Activated CD4-positive, alpha-beta T cell treated with anti-CD3 and anti-CD28 coated beads, Interleukin-2, amount 10 ng/mL, durations not matched to agents 24 days and 14 days (primary cell): ENCODE data around the gene FGFRL1. TPM values are rescaled to one million over a fixed set of nuclear protein-coding genes. Genes with fewer than 3 reads are reported as not detected.

ENCODE experiments used
- DNase-seq: peaks from one replicate; pipeline ENCODE4 v3.0.0; 2022
- H3K27ac Mint-ChIP-seq: one replicate; pipeline ENCODE4 v1.8.0; 2022; ENCODE audit warnings: mild to moderate bottlenecking, mixed read lengths
- H3K27me3 Mint-ChIP-seq: one replicate; pipeline ENCODE4 v1.8.0; 2022; ENCODE audit warnings: mixed read lengths
- H3K36me3 Mint-ChIP-seq: one replicate; pipeline ENCODE4 v1.8.0; 2022; ENCODE audit warnings: low read depth, mild to moderate bottlenecking, mixed read lengths
- H3K4me1 Mint-ChIP-seq: one replicate; pipeline ENCODE4 v1.8.0; 2021; ENCODE audit warnings: mixed read lengths
- H3K4me3 Mint-ChIP-seq: one replicate; pipeline ENCODE4 v1.8.0; 2022; ENCODE audit warnings: mild to moderate bottlenecking, moderate library complexity, mixed read lengths
- H3K9me3 Mint-ChIP-seq: one replicate; pipeline ENCODE4 v1.8.0; 2021; ENCODE audit warnings: mixed read lengths
- intact Hi-C: fragments of 100-400 bp; cut with micrococcal nuclease; formaldehyde crosslinking; loops from one replicate; pipeline ENCODE4 v1.15.1; 2023
- total RNA-seq: library from RNA; stranded (reverse); gene quantifications from 2 replicates; pipeline ENCODE4 v1.2.3, GENCODE V29; 2022

FGFRL1 gene
- total RNA-seq, 1 donor from 2014 or later: 18.9 TPM

DNA sequence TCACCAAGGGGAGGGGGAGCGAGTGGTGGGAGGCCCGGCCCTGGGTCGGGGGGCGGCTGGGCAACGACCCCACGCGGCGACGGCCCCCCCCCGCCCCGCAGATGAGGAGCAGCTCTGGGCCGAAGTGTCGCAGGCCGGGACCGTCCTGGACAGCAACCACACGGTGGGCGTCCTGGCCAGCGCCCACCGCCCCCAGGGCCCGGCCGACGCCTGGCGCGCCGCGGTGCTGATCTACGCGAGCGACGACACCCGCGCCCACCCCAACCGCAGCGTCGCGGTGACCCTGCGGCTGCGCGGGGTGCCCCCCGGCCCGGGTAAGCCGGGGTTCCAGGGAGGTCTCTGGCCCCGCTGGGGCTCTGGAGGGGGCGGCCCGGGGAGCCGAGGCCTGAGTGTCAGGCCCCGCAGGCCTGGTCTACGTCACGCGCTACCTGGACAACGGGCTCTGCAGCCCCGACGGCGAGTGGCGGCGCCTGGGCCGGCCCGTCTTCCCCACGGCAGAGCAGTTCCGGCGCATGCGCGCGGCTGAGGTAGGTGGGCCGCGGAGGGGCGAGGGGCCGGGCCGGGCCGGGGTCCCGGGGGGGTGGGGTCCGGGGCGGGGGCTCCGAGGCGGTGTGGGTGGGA lies 8.7 kb upstream of the FGFRL1 start:
- Mint-ChIP-seq H3K4me1 (no peaks in the 10 kb centered on the region), H3K36me3 (peaks cover 2% of the 10 kb centered on the region), H3K27me3 (peaks cover 43% of the 10 kb centered on the region), H3K9me3 (no peaks in the 10 kb centered on the region), H3K4me3 (no peak overlapping the region), H3K27ac (no peak overlapping the region)
- intact Hi-C loops: no loop called here
- no peak for DNase-seq

- no peaks in the 10 kb centered on the region for H3K9me3 Mint-ChIP-seq
- H3K27me3 Mint-ChIP-seq: peaks cover 43% of the 10 kb centered on the region
- H3K36me3 Mint-ChIP-seq: peaks cover 2% of the 10 kb centered on the region
- H3K4me1 Mint-ChIP-seq: no peaks in the 10 kb centered on the region
- H3K4me3 Mint-ChIP-seq: no peak overlapping the region
- H3K27ac Mint-ChIP-seq: no peak overlapping the region
- intact Hi-C loops: no loop called here
- DNase-seq: no peak
These were observed 8.0 kb upstream of the FGFRL1 start for GRCh38 chr4:1003271-1004070.

- Mint-ChIP-seq H3K4me1 (peaks cover 2% of the 10 kb centered on the region), H3K27me3 (peaks cover 43% of the 10 kb centered on the region), H3K4me3 (no peak overlapping the region), H3K36me3 (peaks cover 2% of the 10 kb centered on the region), H3K27ac (no peak overlapping the region), H3K9me3 (no peaks in the 10 kb centered on the region)
- DNase-seq: no peak
- intact Hi-C loops: no loop called here
These were observed 7.4 kb upstream of the FGFRL1 start for GRCh38 chr4:1004071-1004418.

DNA sequence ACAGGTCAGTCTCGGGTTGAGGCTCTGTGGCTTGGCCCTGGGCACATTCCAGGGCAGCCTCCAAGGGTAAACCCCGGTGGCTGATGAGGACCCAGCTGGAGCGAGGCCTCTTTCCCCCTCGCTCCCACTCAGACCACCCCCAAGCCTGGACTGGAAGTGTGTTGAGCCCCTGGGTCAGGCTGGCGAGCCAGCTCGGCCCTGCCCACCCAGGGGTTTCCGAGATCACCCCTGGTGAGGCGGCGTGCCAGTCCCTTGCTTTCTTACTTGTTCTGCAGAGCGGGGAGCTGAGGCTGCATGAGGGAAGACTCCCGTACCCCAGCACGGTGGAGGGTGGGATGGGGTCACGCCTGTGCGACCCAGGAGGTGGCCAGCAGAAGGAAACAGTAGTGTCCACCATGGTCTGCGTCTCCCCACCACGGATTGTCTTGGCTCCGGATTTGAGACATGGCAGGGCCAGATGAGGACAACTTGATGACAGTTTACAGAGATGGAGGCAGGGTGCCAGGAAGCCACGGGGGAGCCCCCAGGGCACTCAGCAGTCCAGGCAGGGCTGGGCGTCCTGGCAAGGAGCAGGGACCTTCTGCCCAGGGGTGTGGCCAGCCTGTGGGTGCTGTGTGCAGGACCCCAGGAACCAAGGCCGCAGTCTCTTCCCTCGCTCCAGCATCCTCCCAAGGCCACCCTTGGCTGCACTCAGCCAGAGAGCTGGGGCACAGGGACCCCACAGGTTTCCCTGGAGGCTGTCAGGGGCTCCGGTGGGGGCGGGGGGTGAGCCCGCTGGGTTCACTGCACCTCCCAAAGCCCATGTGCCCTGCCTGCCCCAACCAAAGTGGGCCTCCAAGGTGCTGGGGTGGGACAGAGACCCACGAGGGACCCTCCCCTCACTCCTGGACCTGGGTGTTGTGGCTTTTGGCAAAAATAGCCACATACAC lies 6.6 kb upstream of the FGFRL1 start:
- H3K27ac Mint-ChIP-seq: no peak overlapping the region
- peaks cover 4% of the 10 kb centered on the region for H3K4me1 Mint-ChIP-seq
- peaks cover 41% of the 10 kb centered on the region for H3K27me3 Mint-ChIP-seq
- H3K36me3 Mint-ChIP-seq: peaks cover 2% of the 10 kb centered on the region
- H3K4me3 Mint-ChIP-seq: no peak overlapping the region
- intact Hi-C loops: no loop called here
- DNase-seq: no peak
- no peaks in the 10 kb centered on the region for H3K9me3 Mint-ChIP-seq

GRCh38 chr4:1006856-1007255 lies 4.6 kb upstream of the FGFRL1 start:
- intact Hi-C loops: no loop called here
- no peak for DNase-seq
- Mint-ChIP-seq H3K36me3 (peaks cover 4% of the 10 kb centered on the region), H3K4me1 (peaks cover 9% of the 10 kb centered on the region), H3K27ac (no peak overlapping the region), H3K4me3 (no peak overlapping the region), H3K27me3 (peaks cover 35% of the 10 kb centered on the region), H3K9me3 (no peaks in the 10 kb centered on the region)

- no peak overlapping the region for H3K27ac Mint-ChIP-seq
- intact Hi-C loops: loop anchor here (1.0 kb wide), 2 partner anchors 36 to 227 kb away; partner anchors contain the start of gene DGKQ
- H3K4me1 Mint-ChIP-seq: peaks cover 13% of the 10 kb centered on the region
- H3K27me3 Mint-ChIP-seq: peaks cover 30% of the 10 kb centered on the region
- peaks cover 8% of the 10 kb centered on the region for H3K36me3 Mint-ChIP-seq
- no peaks in the 10 kb centered on the region for H3K9me3 Mint-ChIP-seq
- peak; percentile 81 for DNase-seq
- H3K4me3 Mint-ChIP-seq: peak overlapping the region; percentile 72
These were observed 2.4 kb upstream of the FGFRL1 start for GRCh38 chr4:1008840-1009541.

DNA sequence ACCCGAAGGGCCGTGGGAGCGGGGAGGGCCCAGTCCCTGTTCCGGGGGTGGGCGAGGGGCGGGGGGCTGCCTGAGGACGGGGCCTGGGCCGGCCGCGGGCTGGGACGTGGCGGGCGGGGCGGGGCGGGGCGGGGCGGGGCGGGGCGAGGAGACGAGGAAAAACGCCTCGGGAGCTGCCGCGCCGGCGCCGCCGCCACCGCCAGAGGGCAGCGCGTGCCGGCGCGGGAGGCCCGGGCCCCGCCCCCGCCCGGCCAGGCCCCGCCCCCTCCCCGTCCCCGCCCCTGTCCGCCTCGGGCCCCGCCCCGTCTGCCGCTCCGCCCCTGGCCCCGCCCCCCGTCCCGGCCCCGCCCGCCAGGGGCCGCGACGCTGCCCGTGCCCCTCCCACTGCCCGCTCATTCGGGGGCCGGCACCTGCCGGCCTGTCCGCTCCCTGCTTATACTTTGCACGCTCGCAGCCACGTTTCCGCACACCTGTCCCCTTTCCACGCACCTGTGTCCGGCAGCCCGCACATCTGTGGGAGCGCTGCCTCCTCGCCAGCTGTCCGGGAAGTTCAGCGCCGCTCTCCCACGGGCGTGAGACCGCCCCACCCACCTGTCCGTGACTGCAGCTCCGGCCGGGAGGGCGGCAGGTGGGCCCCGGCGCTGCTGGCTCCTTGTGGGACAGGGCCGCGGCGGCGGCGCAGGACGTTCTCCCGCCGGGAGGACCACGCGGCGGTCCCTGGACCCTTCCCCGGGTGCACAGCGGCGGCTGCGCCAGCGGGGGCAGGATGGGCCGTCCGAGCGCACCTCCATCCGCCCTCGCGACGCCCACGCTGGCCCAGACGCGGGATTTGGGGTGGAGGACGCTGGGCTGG lies 1.7 kb upstream of the FGFRL1 start:
- intact Hi-C loops: loop anchor here (1.0 to 5.0 kb wide), 6 partner anchors 36 to 338 kb away; partner anchors contain the start of genes CTBP1, DGKQ, GAK and TMEM175
- peaks cover 13% of the 10 kb centered on the region for H3K4me1 Mint-ChIP-seq
- peak overlapping the region; percentile 89 for H3K4me3 Mint-ChIP-seq
- H3K27ac Mint-ChIP-seq: peak overlapping the region; percentile 92
- H3K9me3 Mint-ChIP-seq: no peaks in the 10 kb centered on the region
- peak; percentile 91 for DNase-seq
- peaks cover 8% of the 10 kb centered on the region for H3K36me3 Mint-ChIP-seq
- H3K27me3 Mint-ChIP-seq: peaks cover 28% of the 10 kb centered on the region

DNA sequence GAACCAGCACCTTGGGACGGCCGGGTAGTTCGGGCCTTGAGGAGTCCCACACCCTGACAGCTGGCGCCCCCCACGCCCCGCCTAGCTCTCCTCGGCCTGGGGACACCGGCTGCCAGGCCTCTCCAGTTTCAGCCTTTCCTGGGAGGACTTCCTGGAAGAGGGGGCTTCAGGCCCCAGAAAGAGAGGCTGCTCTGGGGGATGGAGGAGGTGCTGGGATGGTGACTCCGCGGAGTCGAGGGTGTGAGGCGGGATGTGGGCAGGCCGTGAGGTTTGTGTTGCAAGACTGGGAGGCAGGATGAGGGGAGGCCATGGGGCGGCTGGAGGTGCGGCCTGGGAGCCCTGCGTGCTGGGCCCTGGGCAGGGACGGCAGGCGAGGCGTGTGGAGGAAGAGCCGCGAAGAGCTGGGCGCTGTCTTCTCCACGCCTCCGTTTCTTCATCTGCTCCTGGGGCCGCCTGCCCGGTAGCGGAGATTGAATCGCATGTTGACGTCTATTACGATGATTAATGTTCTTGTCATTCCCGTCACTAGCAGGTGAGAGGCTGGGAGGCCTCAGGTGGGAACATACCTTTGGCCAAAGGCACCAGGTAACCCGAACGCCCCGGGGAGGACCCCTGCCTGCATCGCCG lies 918 bp upstream of the FGFRL1 start:
- peak; percentile 92 for DNase-seq
- intact Hi-C loops: loop anchor here (1.0 to 5.0 kb wide), 5 partner anchors 23 to 337 kb away; partner anchors contain the start of genes CTBP1, GAK, IDUA and TMEM175
- H3K27me3 Mint-ChIP-seq: peaks cover 27% of the 10 kb centered on the region
- peaks cover 8% of the 10 kb centered on the region for H3K36me3 Mint-ChIP-seq
- peak overlapping the region; percentile 92 for H3K27ac Mint-ChIP-seq
- H3K9me3 Mint-ChIP-seq: no peaks in the 10 kb centered on the region
- H3K4me1 Mint-ChIP-seq: peaks cover 13% of the 10 kb centered on the region
- peak overlapping the region; percentile 89 for H3K4me3 Mint-ChIP-seq

DNA sequence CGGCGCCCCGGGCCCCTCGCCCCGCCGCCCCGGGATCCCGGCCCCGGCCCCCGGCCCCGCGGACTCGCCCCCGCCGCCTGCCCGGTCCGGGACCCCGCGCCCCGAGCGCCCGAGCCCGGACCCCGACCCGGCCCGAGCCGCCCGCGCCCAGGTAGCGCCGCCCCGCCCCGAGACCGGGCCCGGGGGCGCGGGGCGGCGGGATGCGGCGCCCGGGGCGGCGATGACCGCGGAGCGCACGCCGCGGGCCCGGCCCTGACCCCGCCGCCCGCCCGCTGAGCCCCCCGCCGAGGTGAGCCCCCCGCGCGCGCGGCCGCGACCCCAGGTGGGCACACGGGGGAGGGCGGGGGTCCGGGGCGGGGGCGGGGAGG lies 224 bp downstream of the FGFRL1 start:
- no peak for DNase-seq
- H3K36me3 Mint-ChIP-seq: peaks cover 8% of the 10 kb centered on the region
- peak overlapping the region; percentile 26 for H3K4me3 Mint-ChIP-seq
- H3K9me3 Mint-ChIP-seq: no peaks in the 10 kb centered on the region
- peaks cover 13% of the 10 kb centered on the region for H3K4me1 Mint-ChIP-seq
- intact Hi-C loops: loop anchor here (1.0 to 5.0 kb wide), 5 partner anchors 24 to 336 kb away; partner anchors contain the start of genes CTBP1, GAK, IDUA and TMEM175
- H3K27ac Mint-ChIP-seq: no peak overlapping the region
- H3K27me3 Mint-ChIP-seq: peaks cover 23% of the 10 kb centered on the region

GRCh38 chr4:1012034-1012739 lies 761 bp downstream of the FGFRL1 start:
- Mint-ChIP-seq H3K4me3 (peak overlapping the region; percentile 52), H3K4me1 (peaks cover 13% of the 10 kb centered on the region), H3K27ac (no peak overlapping the region), H3K36me3 (peaks cover 6% of the 10 kb centered on the region), H3K9me3 (no peaks in the 10 kb centered on the region), H3K27me3 (peaks cover 18% of the 10 kb centered on the region)
- peak; percentile 75 for DNase-seq
- intact Hi-C loops: loop anchor here (5.0 kb wide), 2 partner anchors 190 to 335 kb away; partner anchors contain the start of gene UVSSA

GRCh38 chr4:1013225-1014073 lies 2.0 kb downstream of the FGFRL1 start:
- Mint-ChIP-seq H3K27ac (no peak overlapping the region), H3K4me3 (peak overlapping the region; percentile 50), H3K9me3 (no peaks in the 10 kb centered on the region), H3K36me3 (peaks cover 6% of the 10 kb centered on the region), H3K4me1 (peaks cover 13% of the 10 kb centered on the region), H3K27me3 (peaks cover 7% of the 10 kb centered on the region)
- no peak for DNase-seq
- intact Hi-C loops: loop anchor here (5.0 kb wide), 2 partner anchors 189 to 334 kb away; partner anchors contain the start of gene UVSSA
